Activated B cell treated with CpG ODN at 0.5 μM for 24 hours (primary cell): ENCODE measurements around the gene CFAP100. TPM values are rescaled to one million over a fixed set of nuclear protein-coding genes. Genes with fewer than 3 reads are reported as not detected.

Experiments
- ATAC-seq: fragments of 200-7000 bp; cut with Tn5 transposase; one replicate; pipeline ENCODE4 v1.10.0; 2021; ENCODE audit warnings: low read depth, mild to moderate bottlenecking, moderate library complexity
- CTCF ChIA-PET: fragments of 350-600 bp; sonication (Branson Sonifier 250); formaldehyde crosslinking; loops from one replicate; lab custom pipeline; 2021; ENCODE audit warnings: antibody characterized with exemption; lab: Charles Lee
- POLR2A ChIA-PET: fragments of 350-600 bp; sonication (Branson Sonifier 250); formaldehyde crosslinking; loops from one replicate; lab custom pipeline; 2021; ENCODE audit warnings: antibody characterized with exemption; lab: Charles Lee
- DNase-seq: peaks from one replicate; pipeline ENCODE4 v3.0.0; 2022
- H3K27ac Mint-ChIP-seq: one replicate; pipeline ENCODE4 v1.8.0; 2020; ENCODE audit warnings: mixed read lengths
- H3K27me3 Mint-ChIP-seq: one replicate; pipeline ENCODE4 v1.8.0; 2021; ENCODE audit warnings: mixed read lengths
- H3K36me3 Mint-ChIP-seq: one replicate; pipeline ENCODE4 v1.8.0; 2021; ENCODE audit warnings: low read depth, mixed read lengths
- H3K4me1 Mint-ChIP-seq: one replicate; pipeline ENCODE4 v1.8.0; 2021; ENCODE audit warnings: mixed read lengths
- H3K4me3 Mint-ChIP-seq: one replicate; pipeline ENCODE4 v1.8.0; 2020; ENCODE audit warnings: mild to moderate bottlenecking, mixed read lengths
- H3K9me3 Mint-ChIP-seq: one replicate; pipeline ENCODE4 v1.8.0; 2020; ENCODE audit warnings: mixed read lengths
- intact Hi-C: fragments of 100-400 bp; cut with micrococcal nuclease; formaldehyde crosslinking; loops from one replicate; pipeline ENCODE4 v1.15.1; 2024
- total RNA-seq: library from RNA; stranded (reverse); gene quantifications from 2 replicates; pipeline ENCODE4 v1.2.3, GENCODE V29; 2022
- TF ChIP-seq, protein P1 (sequence below): fragments of 200-600 bp; IDR thresholded peaks from one replicate; pipeline ENCODE4 v1.8.0; 2022; ENCODE audit warnings: antibody characterized with exemption, mild to moderate bottlenecking

The CFAP100 gene
- total RNA-seq, 1 donor from 2014 or later: not detected

DNA sequence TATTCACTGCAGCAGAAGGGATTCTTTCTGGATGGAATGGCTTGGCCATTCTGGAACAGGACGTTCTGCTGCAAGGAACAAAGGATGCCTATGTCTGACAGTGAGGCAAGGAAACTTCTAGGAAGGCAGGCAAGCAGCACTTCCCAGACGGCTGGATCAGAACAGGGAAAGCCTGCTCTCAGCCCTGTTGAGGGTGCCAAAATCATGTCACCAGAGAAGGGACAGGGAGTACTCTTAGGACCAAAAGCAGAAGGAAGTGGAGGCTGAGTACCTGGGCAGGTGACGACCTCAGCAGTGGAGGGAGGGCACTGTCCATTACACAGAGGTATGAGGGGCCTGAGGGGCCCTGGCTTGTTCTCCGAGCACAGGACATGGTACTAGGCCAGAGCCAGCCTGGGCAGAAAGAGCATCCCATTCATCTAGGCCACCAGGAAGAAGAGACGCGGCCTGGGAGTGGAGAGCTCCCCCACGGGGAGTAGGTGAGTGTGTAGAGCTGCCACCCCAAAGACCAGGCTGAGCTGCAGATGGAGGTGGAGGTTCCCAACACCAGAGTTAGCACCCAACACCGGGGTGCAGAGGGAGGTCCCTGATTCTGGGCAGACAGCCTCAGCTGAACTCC is 47.1 kb upstream of the CFAP100 start:
- TF ChIP-seq, protein P1, sequence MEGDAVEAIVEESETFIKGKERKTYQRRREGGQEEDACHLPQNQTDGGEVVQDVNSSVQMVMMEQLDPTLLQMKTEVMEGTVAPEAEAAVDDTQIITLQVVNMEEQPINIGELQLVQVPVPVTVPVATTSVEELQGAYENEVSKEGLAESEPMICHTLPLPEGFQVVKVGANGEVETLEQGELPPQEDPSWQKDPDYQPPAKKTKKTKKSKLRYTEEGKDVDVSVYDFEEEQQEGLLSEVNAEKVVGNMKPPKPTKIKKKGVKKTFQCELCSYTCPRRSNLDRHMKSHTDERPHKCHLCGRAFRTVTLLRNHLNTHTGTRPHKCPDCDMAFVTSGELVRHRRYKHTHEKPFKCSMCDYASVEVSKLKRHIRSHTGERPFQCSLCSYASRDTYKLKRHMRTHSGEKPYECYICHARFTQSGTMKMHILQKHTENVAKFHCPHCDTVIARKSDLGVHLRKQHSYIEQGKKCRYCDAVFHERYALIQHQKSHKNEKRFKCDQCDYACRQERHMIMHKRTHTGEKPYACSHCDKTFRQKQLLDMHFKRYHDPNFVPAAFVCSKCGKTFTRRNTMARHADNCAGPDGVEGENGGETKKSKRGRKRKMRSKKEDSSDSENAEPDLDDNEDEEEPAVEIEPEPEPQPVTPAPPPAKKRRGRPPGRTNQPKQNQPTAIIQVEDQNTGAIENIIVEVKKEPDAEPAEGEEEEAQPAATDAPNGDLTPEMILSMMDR: no peak
- Mint-ChIP-seq H3K27ac (no peak overlapping the region), H3K36me3 (no peaks in the 10 kb centered on the region), H3K27me3 (peaks cover 4% of the 10 kb centered on the region), H3K9me3 (no peaks in the 10 kb centered on the region), H3K4me3 (no peak overlapping the region), H3K4me1 (no peaks in the 10 kb centered on the region)
- ChIA-PET CTCF (no interaction called here), POLR2A (no interaction called here)
- peak; percentile 6 for DNase-seq
- intact Hi-C loops: no loop called here
- no peak for ATAC-seq

DNA sequence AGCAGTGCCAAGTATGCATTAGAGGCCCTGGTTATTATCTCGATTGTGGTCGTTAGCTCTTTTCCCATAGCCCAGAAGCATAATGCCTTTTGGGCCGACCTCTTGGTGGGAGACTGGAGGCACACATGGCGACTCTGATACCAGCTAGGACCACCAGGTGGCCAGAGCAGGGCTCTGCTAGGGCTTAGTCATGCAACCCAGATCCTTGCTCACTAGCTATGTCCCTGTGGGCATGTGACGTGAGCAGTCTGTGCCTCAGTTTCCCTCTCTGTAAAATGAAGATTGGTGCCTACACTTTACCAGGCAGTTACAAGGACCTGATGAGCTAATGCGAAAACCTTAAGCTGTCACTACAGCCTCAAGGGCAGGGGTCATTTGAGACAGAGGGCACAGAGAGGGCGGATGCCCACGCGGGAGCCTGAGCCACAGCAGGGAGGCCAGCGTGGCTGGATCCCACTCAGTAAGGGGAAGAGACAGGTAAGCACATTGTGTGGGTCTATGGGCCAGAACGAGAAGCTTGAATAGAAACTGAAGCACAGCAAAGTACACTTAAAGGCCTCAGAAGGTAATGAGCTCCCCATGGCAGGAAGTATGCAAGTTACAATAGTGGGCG is 46.3 kb upstream of the CFAP100 start:
- POLR2A ChIA-PET: no interaction called here
- CTCF ChIA-PET: no interaction called here
- no peak overlapping the region for H3K4me3 Mint-ChIP-seq
- no peaks in the 10 kb centered on the region for H3K4me1 Mint-ChIP-seq
- no peaks in the 10 kb centered on the region for H3K9me3 Mint-ChIP-seq
- intact Hi-C loops: no loop called here
- no peak for DNase-seq
- no peak for ATAC-seq
- peaks cover 4% of the 10 kb centered on the region for H3K27me3 Mint-ChIP-seq
- H3K27ac Mint-ChIP-seq: no peak overlapping the region
- TF ChIP-seq, protein P1: no peak
- H3K36me3 Mint-ChIP-seq: no peaks in the 10 kb centered on the region

DNA sequence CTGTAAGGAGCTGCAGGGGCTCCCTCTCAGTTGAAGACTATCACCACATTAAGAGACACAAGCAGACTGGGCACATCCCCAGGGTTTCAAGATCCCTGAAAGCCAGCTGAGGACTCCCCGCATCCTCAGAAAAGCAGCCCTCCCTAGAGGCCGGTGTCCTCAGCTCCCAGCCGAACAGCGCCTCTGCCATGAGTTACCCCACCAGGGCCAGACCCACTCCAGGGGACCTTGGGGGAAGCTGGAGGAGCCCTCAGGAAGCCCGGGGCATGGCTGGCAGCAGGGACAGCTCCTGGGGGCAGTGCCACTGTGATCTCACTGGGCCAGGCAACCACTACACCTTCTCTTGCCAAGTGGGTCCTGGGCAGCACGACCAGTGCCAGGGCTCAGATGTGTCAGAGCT is 45.6 kb upstream of the CFAP100 start:
- Mint-ChIP-seq H3K9me3 (no peaks in the 10 kb centered on the region), H3K27me3 (peaks cover 4% of the 10 kb centered on the region), H3K27ac (no peak overlapping the region), H3K4me3 (no peak overlapping the region), H3K4me1 (no peaks in the 10 kb centered on the region), H3K36me3 (no peaks in the 10 kb centered on the region)
- ChIA-PET CTCF (no interaction called here), POLR2A (no interaction called here)
- intact Hi-C loops: no loop called here
- DNase-seq (peak; percentile 10), ATAC-seq (no peak)
- TF ChIP-seq, protein P1: no peak

DNA sequence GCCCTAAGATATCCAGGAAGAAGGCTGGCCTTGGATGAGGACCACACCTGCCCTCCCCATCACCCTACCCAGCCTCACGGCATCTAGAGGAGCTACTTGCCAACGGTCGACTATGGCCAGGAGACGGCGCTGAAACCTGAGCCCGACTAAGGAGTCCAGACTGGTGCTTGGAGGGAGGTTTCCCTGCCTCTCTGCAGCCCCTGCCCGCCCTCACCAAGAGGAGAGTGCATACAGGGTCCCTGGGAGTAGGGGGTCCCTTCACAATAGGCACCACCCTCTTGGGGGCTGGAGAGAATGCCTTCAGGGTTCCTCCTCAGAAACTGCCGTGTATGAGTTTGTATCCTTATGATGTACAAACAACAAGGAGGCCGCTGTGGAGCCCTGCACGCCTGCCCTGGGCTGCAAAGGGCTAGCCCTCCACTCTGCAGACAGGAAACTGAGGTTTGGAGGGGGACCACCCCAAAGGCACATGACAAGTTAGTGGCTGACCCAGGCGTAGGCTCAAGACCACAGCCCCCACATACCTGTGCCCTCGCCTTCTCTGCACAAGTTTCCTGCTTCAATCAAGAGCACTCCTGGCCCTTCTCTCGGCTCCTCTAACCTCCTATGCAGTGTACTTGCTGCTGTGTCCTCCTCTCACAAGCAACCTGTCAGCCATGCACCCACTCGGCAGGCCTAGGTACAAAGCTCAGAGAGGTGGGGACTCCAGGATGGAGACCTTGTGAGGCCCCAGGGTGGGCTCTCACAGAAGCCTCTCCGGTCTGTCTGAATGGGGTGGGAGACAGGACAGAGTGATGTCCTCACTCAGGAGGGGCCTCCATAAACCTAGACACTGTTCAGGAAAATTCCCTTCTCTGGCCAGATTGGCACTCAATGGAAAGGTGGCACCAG is 44.9 kb upstream of the CFAP100 start:
- POLR2A ChIA-PET: no interaction called here
- DNase-seq (peak; percentile 11), ATAC-seq (no peak)
- H3K4me1 Mint-ChIP-seq: no peaks in the 10 kb centered on the region
- H3K27ac Mint-ChIP-seq: no peak overlapping the region
- H3K36me3 Mint-ChIP-seq: no peaks in the 10 kb centered on the region
- intact Hi-C loops: no loop called here
- no peaks in the 10 kb centered on the region for H3K9me3 Mint-ChIP-seq
- H3K27me3 Mint-ChIP-seq: peaks cover 4% of the 10 kb centered on the region
- CTCF ChIA-PET: no interaction called here
- TF ChIP-seq, protein P1: no peak
- H3K4me3 Mint-ChIP-seq: no peak overlapping the region
